H1 (cell line): ENCODE results near the gene MYOM1. TPM values are rescaled to one million over a fixed set of nuclear protein-coding genes. Genes with fewer than 3 reads are reported as not detected.

Source experiments
- CTCF ChIA-PET: fragments of 300-600 bp; sonication (Branson Sonifier 250); formaldehyde crosslinking; loops from one replicate; lab custom pipeline; 2021; ENCODE audit not compliant: partially characterized antibody; lab: Charles Lee
- POLR2A ChIA-PET: fragments of 300-600 bp; sonication (Branson Sonifier 250); formaldehyde crosslinking; loops from one replicate; lab custom pipeline; 2021; ENCODE audit warnings: inconsistent platforms; ENCODE audit not compliant: partially characterized antibody; lab: Charles Lee
- DNase-seq, 2 experiments: peaks; one replicate each; pipeline versions ENCODE4 v3.0.0 to v3.0.0-alpha.2; 2010 to 2022; ENCODE audit warnings: low spot score in 2 of 2, low read depth in 1 of 2, mixed read lengths in 1 of 2
- FAIRE-seq: peaks from 2 replicates; lab custom pipeline; 2011; peaks lifted over from hg19 to GRCh38; lab: Jason Lieb, UNC
- H2AFZ ChIP-seq: 2 replicates; pipeline ENCODE4 v1.8.1; 2012; ENCODE audit warnings: low read length, inconsistent platforms
- H2AK5ac ChIP-seq: 2 replicates; pipeline ENCODE4 v1.6.1; 2013; ENCODE audit warnings: low read depth, low read length
- H2BK120ac ChIP-seq: replicated peaks from 2 replicates; pipeline ENCODE3; 2013; ENCODE audit warnings: low read depth, low read length, inconsistent platforms
- H2BK12ac ChIP-seq: 2 replicates; pipeline ENCODE4 v1.6.1; 2013; ENCODE audit warnings: low read depth, low read length
- H2BK15ac ChIP-seq: 2 replicates; pipeline ENCODE4 v1.6.1; 2013; ENCODE audit warnings: low read length
- H2BK20ac ChIP-seq: 2 replicates; pipeline ENCODE4 v1.6.1; 2013; ENCODE audit warnings: low read length
- H2BK5ac ChIP-seq: 2 replicates; pipeline ENCODE4 v1.6.1; 2013; ENCODE audit warnings: low read depth, low read length
- H3K14ac ChIP-seq: 2 replicates; pipeline ENCODE4 v1.6.1; 2013; ENCODE audit warnings: inconsistent platforms; ENCODE audit not compliant: insufficient read length
- H3K18ac ChIP-seq: 2 replicates; pipeline ENCODE4 v1.6.1; 2013; ENCODE audit warnings: low read length; ENCODE audit errors: extremely low read depth
- H3K23ac ChIP-seq: 2 replicates; pipeline ENCODE4 v1.6.1; 2013; ENCODE audit warnings: inconsistent platforms; ENCODE audit not compliant: insufficient read length
- H3K23me2 ChIP-seq: 2 replicates; pipeline ENCODE4 v1.6.1; 2013; ENCODE audit warnings: low read depth, low read length
- H3K27ac ChIP-seq: 2 replicates; pipeline ENCODE4 v1.6.1; 2011; ENCODE audit warnings: low read depth, low read length, inconsistent platforms
- H3K27me3 ChIP-seq, 4 experiments: replicated peaks in 1 of 4; 1 replicate in 1 of 4; 2 replicates in 3 of 4; pipeline versions ENCODE4 v1.6.1 to v1.8.1; 2011 to 2013; ENCODE audit warnings: low read length in 3 of 4, mild to moderate bottlenecking in 3 of 4, inconsistent platforms in 2 of 4, mixed read lengths in 2 of 4, moderate library complexity in 1 of 4; ENCODE audit not compliant: control insufficient read depth in 3 of 4, insufficient read depth in 3 of 4; ENCODE audit errors: extremely low read depth in 1 of 4
- H3K36me3 ChIP-seq, 4 experiments: 2 replicates each; pipeline versions ENCODE4 v1.6.1 to v1.8.1; 2011 to 2013; ENCODE audit warnings: mild to moderate bottlenecking in 4 of 4, low read length in 3 of 4, moderate library complexity in 2 of 4, control low read depth in 1 of 4, inconsistent platforms in 1 of 4; ENCODE audit not compliant: insufficient read depth in 4 of 4, control insufficient read depth in 2 of 4
- H3K4ac ChIP-seq: replicated peaks from 2 replicates; pipeline ENCODE3; 2013; ENCODE audit warnings: low read length, low read depth, mixed read lengths, inconsistent platforms; ENCODE audit not compliant: insufficient read length
- H3K4me1 ChIP-seq, 4 experiments: replicated peaks in 1 of 4; 1 replicate in 1 of 4; 2 replicates in 3 of 4; pipeline versions ENCODE4 v1.6.1 to v1.8.1; 2011 to 2013; ENCODE audit warnings: low read length in 3 of 4, inconsistent platforms in 2 of 4, mixed read lengths in 1 of 4; ENCODE audit not compliant: insufficient read depth in 4 of 4, control insufficient read depth in 3 of 4
- H3K4me2 ChIP-seq, 2 experiments: 2 replicates each; pipeline versions ENCODE4 v1.6.1 to v1.8.1; 2011 to 2013; ENCODE audit warnings: low read depth in 2 of 2, low read length in 2 of 2, control low read depth in 1 of 2, inconsistent platforms in 1 of 2, mild to moderate bottlenecking in 1 of 2; ENCODE audit not compliant: insufficient read depth in 1 of 2
- H3K4me3 ChIP-seq, 4 experiments: fragments of 200-600, 300-600 bp in 1 of 4; sonication (generic), shearing (Covaris generic), sonication (Bioruptor Twin) in 1 of 4; 2 replicates each; pipeline versions ENCODE4 v1.5.1 to v1.8.1; 2011 to 2016; ENCODE audit warnings: low read length in 4 of 4, low read depth in 3 of 4, control low read depth in 2 of 4, inconsistent platforms in 2 of 4, mild to moderate bottlenecking in 2 of 4, mixed read lengths in 1 of 4, moderate library complexity in 1 of 4; ENCODE audit not compliant: insufficient read depth in 2 of 4; ENCODE audit errors: extremely low read depth in 1 of 4
- H3K56ac ChIP-seq: replicated peaks from 2 replicates; pipeline ENCODE3; 2013; ENCODE audit warnings: low read depth, mild to moderate bottlenecking, mixed read lengths, low read length, inconsistent platforms; ENCODE audit not compliant: insufficient read length
- H3K79me1 ChIP-seq: 2 replicates; pipeline ENCODE4 v1.6.1; 2013; ENCODE audit warnings: low read depth, low read length, control low read depth
- H3K79me2 ChIP-seq, 2 experiments: 2 replicates each; pipeline versions ENCODE4 v1.6.1 to v1.8.1; 2012 to 2013; ENCODE audit warnings: low read length in 2 of 2, mild to moderate bottlenecking in 2 of 2, inconsistent platforms in 1 of 2; ENCODE audit not compliant: insufficient read depth in 2 of 2, control insufficient read depth in 1 of 2
- H3K9ac ChIP-seq, 4 experiments: replicated peaks in 1 of 4; 1 replicate in 1 of 4; 2 replicates in 3 of 4; pipeline versions ENCODE4 v1.6.1 to v1.8.1; 2011 to 2013; ENCODE audit warnings: low read depth in 3 of 4, low read length in 3 of 4, control low read depth in 2 of 4, mild to moderate bottlenecking in 2 of 4, moderate library complexity in 2 of 4, inconsistent platforms in 1 of 4; ENCODE audit errors: extremely low read depth in 1 of 4
- H3K9me3 ChIP-seq, 2 experiments: 2 replicates each; pipeline versions ENCODE4 v1.6.1 to v1.8.1; 2012 to 2013; ENCODE audit warnings: mild to moderate bottlenecking in 2 of 2, moderate library complexity in 2 of 2, control low read depth in 1 of 2, inconsistent platforms in 1 of 2, low read depth in 1 of 2, low read length in 1 of 2, mixed read lengths in 1 of 2; ENCODE audit not compliant: insufficient read depth in 2 of 2
- H4K20me1 ChIP-seq, 2 experiments: replicated peaks in 1 of 2; 2 replicates each; pipeline versions ENCODE3 to v1.8.1; 2011 to 2013; ENCODE audit warnings: inconsistent platforms in 2 of 2, low read length in 2 of 2, mild to moderate bottlenecking in 1 of 2; ENCODE audit not compliant: insufficient read depth in 2 of 2, control insufficient read depth in 1 of 2
- H4K5ac ChIP-seq: 2 replicates; pipeline ENCODE4 v1.6.1; 2013; ENCODE audit warnings: low read length, low read depth, mixed read lengths, inconsistent platforms; ENCODE audit not compliant: insufficient read length
- H4K8ac ChIP-seq: 2 replicates; pipeline ENCODE4 v1.8.0; 2013; ENCODE audit warnings: mild to moderate bottlenecking, moderate library complexity, low read length, inconsistent platforms; ENCODE audit not compliant: insufficient read depth; ENCODE audit errors: extremely low read depth
- H4K91ac ChIP-seq: replicated peaks from 2 replicates; pipeline ENCODE3; 2013; ENCODE audit warnings: low read length, mixed read lengths, inconsistent platforms; ENCODE audit not compliant: insufficient read length
- BCL11A ChIP-seq, 2 experiments: IDR thresholded peaks; one replicate each; pipeline ENCODE4 v1.6.1; 2011; ENCODE audit warnings: low read depth in 2 of 2, low read length in 2 of 2, mild to moderate bottlenecking in 2 of 2
- CBX8 ChIP-seq: fragments of 300-800, 300-1000 bp; sonication (generic); IDR thresholded peaks from 2 replicates; pipeline ENCODE4 v1.7.1; 2016; ENCODE audit warnings: low read depth, low read length, borderline replicate concordance
- HDAC6 ChIP-seq: IDR thresholded peaks from one replicate; pipeline ENCODE4 v1.7.1; 2012; ENCODE audit warnings: low read depth, mild to moderate bottlenecking, inconsistent platforms, low read length, moderate library complexity
- POLR2A ChIP-seq, 2 experiments: IDR thresholded peaks; 1 replicate in 1 of 2; 2 replicates in 1 of 2; pipeline ENCODE4 v1.6.1; 2011; ENCODE audit warnings: low read depth in 2 of 2, low read length in 2 of 2, mild to moderate bottlenecking in 2 of 2; ENCODE audit errors: control extremely low read depth in 1 of 2
- RXRA ChIP-seq: IDR thresholded peaks from 2 replicates; pipeline ENCODE4 v1.6.1; 2011; ENCODE audit warnings: low read depth, mild to moderate bottlenecking, low read length, moderate library complexity; ENCODE audit not compliant: insufficient read depth
- TCF12 ChIP-seq: IDR thresholded peaks from 2 replicates; pipeline ENCODE4 v1.6.1; 2011; ENCODE audit warnings: low read depth, mild to moderate bottlenecking, low read length
- YY1 ChIP-seq: IDR thresholded peaks from 2 replicates; pipeline ENCODE4 v1.6.1; 2011; ENCODE audit warnings: low read depth, mild to moderate bottlenecking, low read length
- WGBS, 2 experiments: shearing (Covaris generic) in 1 of 2; methylation state at CpG; one replicate each; pipeline versions ENCODE4 v1.1.6 to v1.1.7; 2013 to 2015; ENCODE audit warnings: low lambda C conversion rate in 2 of 2, mixed read lengths in 2 of 2, inconsistent platforms in 1 of 2, low coverage in 1 of 2, missing lambda C conversion rate in 1 of 2; ENCODE audit not compliant: insufficient replicate concordance in 2 of 2, insufficient coverage in 1 of 2, insufficient read length in 1 of 2; ENCODE audit errors: extremely low coverage in 1 of 2, missing lambda C conversion rate in 1 of 2; 5-methylcytosine and 5-hydroxymethylcytosine counted together
- polyA plus RNA-seq, 7 experiments: library from polyadenylated mRNA; depleted of rRNA in 3 of 7; stranded (reverse) in 5 of 7; unstranded in 2 of 7; fragments of >200 nt in 5 of 7; fragments of 200-250 nt in 2 of 7; gene quantifications; 1 replicate in 5 of 7; 2 replicates in 1 of 7; 4 replicates in 1 of 7; pipeline versions ENCODE4 v1.2.1 to v1.2.3, GENCODE V29; 2011 to 2013; ENCODE audit warnings: missing spikeins in 2 of 7, mixed read lengths in 2 of 7
- total RNA-seq: library from RNA; stranded (reverse); fragmentation: NEBNext Ultra II Directional; extraction: Animal tissue kit (Norgen Biotek cat#: 25700); gene quantifications from 2 replicates; pipeline ENCODE4 v1.2.1, GENCODE V29; 2021

MYOM1 gene
- total and polyA plus RNA-seq, 2 of the 8 experiments (the other 6 are each of a cell fraction or from before 2014, with no cell fraction given) = 0.06 to 0.32 TPM

- H3K4ac ChIP-seq = no peak overlapping the region
- H3K56ac ChIP-seq = no peak overlapping the region
- H3K4me2 ChIP-seq = no peak overlapping the region
- 91% methylated on average over 11 of the region's 15 CpGs; no CpG with 5 or more reads in 1 of the 2 experiments for WGBS, 2 experiments
- no peaks in the 10 kb centered on the region for H3K9me3 ChIP-seq
- H2AK5ac ChIP-seq = no peak overlapping the region
- no peak overlapping the region for H4K5ac ChIP-seq
- no peaks in the 10 kb centered on the region for H3K36me3 ChIP-seq
- POLR2A ChIA-PET = no interaction called here
- H3K27ac ChIP-seq = no peak overlapping the region
- H3K23me2 ChIP-seq = no peaks in the 10 kb centered on the region
- H4K91ac ChIP-seq = no peak overlapping the region
- DNase-seq (no peak), FAIRE-seq (no peak)
- CTCF ChIA-PET = interaction anchor here (0.9 to 2.1 kb wide), 4 partner anchors 9 to 235 kb away, joined by 3 to 7 read pairs (median 3); no protein-coding TSS in a partner anchor
- no peaks in the 10 kb centered on the region; a peak in 1 of 7 replicates for H3K4me1 ChIP-seq
- no peak overlapping the region for H2BK20ac ChIP-seq
- H2BK120ac ChIP-seq = no peak overlapping the region
- no peak overlapping the region for H2BK15ac ChIP-seq
- H2BK12ac ChIP-seq = no peak overlapping the region
- no peaks in the 10 kb centered on the region for H3K79me1 ChIP-seq
- no peak overlapping the region for H3K9ac ChIP-seq
- H2AFZ ChIP-seq = no peak overlapping the region
- no peaks in the 10 kb centered on the region for H3K27me3 ChIP-seq
- no peak overlapping the region for H2BK5ac ChIP-seq
- H4K20me1 ChIP-seq = no peaks in the 10 kb centered on the region
- H4K8ac ChIP-seq = no peak overlapping the region
- H3K18ac ChIP-seq = no peak overlapping the region
- no peak overlapping the region for H3K23ac ChIP-seq
- H3K4me3 ChIP-seq = no peak overlapping the region
- no peak overlapping the region for H3K14ac ChIP-seq
- H3K79me2 ChIP-seq = no peaks in the 10 kb centered on the region
- no peak for TF ChIP-seq YY1
- no peak for TF ChIP-seq HDAC6
- no peak for TF ChIP-seq CBX8
- no peak for TF ChIP-seq BCL11A (IDR thresholded peaks at IDR 0.05; ENCODE audit: low read depth in 2 of 2, low read length in 2 of 2)
- TF ChIP-seq RXRA = no peak
- no peak for TF ChIP-seq POLR2A (IDR thresholded peaks at IDR 0.05; ENCODE audit: control extremely low read depth in 1 of 2, low read depth in 2 of 2, low read length in 2 of 2)
- TF ChIP-seq TCF12 = no peak
- TF ChIP-seq, all 59 proteins: peak for 0
These were observed 36.6 kb downstream of the MYOM1 start for GRCh38 chr18:3183103-3183717.
